Measurements from ENCODE around the gene HELZ. TPM values are rescaled to one million over a fixed set of nuclear protein-coding genes. Genes with fewer than 3 reads are reported as not detected.
"Not testable (repeated sequence)": the region's sequence is repeated elsewhere in the genome, so short reads cannot be mapped to it uniquely, and the experiment has no call there.

Gene HELZ
- total RNA-seq, 4 donors from 2014 or later: 14.7 to 122 (median 45.9) TPM

DNA sequence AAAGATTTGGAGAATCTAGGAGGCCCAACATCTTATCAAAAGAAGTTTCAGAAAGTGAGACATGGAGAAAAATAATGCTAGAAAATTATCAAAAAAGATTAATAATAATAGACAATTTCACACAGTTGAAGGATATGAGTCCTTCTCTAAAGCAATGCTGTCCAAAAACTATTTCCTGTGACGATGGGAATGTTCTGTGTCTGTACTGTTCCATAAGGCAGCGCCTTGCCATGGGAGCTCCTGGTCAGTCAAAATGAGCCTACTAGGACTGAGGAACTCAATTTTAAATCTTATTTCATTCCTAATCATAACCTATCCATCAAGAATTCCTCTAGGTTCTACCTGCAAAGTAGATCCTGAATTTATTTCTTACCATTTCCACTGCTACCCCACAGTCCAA lies 151.6 kb downstream of the HELZ start:
- Histone ChIP-seq H3K27ac (no peak overlapping the region), H3K9me3 (no peaks in the 10 kb centered on the region), H3K27me3 (no peaks in the 10 kb centered on the region), H3K4me3 (no peak overlapping the region), H3K36me3 (no peaks in the 10 kb centered on the region), H3K4me1 (no peaks in the 10 kb centered on the region)
- intact Hi-C loops (cut with DNase I; ENCODE audit: low total_unique reads): no loop called here
- TF ChIP-seq, protein P1, sequence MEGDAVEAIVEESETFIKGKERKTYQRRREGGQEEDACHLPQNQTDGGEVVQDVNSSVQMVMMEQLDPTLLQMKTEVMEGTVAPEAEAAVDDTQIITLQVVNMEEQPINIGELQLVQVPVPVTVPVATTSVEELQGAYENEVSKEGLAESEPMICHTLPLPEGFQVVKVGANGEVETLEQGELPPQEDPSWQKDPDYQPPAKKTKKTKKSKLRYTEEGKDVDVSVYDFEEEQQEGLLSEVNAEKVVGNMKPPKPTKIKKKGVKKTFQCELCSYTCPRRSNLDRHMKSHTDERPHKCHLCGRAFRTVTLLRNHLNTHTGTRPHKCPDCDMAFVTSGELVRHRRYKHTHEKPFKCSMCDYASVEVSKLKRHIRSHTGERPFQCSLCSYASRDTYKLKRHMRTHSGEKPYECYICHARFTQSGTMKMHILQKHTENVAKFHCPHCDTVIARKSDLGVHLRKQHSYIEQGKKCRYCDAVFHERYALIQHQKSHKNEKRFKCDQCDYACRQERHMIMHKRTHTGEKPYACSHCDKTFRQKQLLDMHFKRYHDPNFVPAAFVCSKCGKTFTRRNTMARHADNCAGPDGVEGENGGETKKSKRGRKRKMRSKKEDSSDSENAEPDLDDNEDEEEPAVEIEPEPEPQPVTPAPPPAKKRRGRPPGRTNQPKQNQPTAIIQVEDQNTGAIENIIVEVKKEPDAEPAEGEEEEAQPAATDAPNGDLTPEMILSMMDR (IDR thresholded peaks at IDR 0.05): no peak
- TF ChIP-seq POLR2A (IDR thresholded peaks at IDR 0.05): no peak
- DNase-seq: no peak

DNA sequence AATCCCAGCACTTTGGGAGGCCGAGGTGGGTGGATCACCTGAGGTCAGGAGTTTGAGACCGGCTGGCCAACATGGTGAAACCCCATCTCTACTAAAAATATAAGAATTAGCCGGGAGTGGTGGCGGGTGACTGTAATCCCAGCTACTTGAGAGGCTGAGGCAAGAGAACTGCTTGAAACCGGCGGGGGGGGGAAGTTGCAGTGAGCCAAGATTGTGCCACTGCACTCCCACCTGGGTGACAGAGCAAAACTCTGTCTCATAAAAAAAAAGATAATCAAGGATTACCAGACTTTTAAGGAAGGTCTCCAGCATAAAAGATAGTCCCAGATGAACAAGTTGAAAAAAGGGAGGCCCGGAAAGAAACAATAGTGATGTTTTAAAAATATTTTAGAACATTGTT lies 152.3 kb downstream of the HELZ start:
- H3K4me1 ChIP-seq; DNase-seq; H3K27me3 ChIP-seq; intact Hi-C loops (cut with DNase I; ENCODE audit: low total_unique reads); H3K9me3 ChIP-seq; H3K36me3 ChIP-seq; H3K4me3 ChIP-seq; H3K27ac ChIP-seq: not testable (repeated sequence)

DNA sequence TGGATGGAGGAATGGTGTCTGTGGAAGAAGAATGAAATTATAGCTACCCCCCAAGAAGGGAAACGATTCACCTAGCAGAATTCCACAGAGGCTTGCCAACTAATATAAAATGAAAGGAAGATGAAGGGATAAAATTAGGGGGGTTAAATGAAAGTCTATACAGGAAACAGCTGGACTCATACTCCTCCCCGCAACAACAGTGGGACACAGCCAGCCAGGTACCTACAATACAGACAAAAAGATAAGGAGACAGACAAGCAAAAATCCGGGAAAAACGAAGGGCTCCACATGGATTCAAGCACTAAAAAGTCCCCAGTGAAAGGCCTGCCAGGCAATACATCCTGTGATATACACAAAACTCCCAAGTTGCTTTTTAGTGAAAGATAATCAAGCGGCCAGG lies 152.7 kb downstream of the HELZ start:
- no peak overlapping the region for H3K27ac ChIP-seq
- H3K9me3 ChIP-seq: no peaks in the 10 kb centered on the region
- no peaks in the 10 kb centered on the region for H3K36me3 ChIP-seq
- H3K4me1 ChIP-seq: no peaks in the 10 kb centered on the region
- TF ChIP-seq, protein P1 (IDR thresholded peaks at IDR 0.05): no peak
- TF ChIP-seq POLR2A (IDR thresholded peaks at IDR 0.05): no peak
- H3K4me3 ChIP-seq: no peak overlapping the region
- H3K27me3 ChIP-seq: no peaks in the 10 kb centered on the region
- intact Hi-C loops (cut with DNase I; ENCODE audit: low total_unique reads): no loop called here
- DNase-seq: no peak

DNA sequence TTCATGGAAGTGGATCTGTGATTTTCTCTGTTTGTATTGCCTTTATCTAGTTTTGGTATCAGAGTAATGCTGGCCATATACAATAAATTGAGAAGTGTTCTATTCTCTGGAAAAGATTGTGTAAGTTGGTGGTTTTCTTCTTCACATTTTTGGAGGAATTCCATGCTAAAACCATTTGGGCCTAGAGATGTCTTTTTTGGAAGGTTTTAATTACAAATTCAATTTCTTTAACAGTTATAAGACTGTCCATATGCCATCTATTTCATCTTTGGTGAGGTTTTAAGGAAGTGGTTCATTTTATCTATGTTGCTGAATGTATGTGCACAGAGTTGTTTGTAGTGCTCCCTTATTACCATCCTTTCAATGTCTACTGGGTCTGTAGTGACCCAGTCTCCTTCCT lies 154.7 kb downstream of the HELZ start:
- TF ChIP-seq, protein P1 (IDR thresholded peaks at IDR 0.05): no peak
- TF ChIP-seq POLR2A (IDR thresholded peaks at IDR 0.05): no peak
- Histone ChIP-seq H3K27me3 (no peaks in the 10 kb centered on the region), H3K9me3 (no peaks in the 10 kb centered on the region), H3K27ac (no peak overlapping the region), H3K4me1 (no peaks in the 10 kb centered on the region), H3K4me3 (no peak overlapping the region), H3K36me3 (no peaks in the 10 kb centered on the region)
- intact Hi-C loops (cut with DNase I; ENCODE audit: low total_unique reads): no loop called here
- no peak for DNase-seq

DNA sequence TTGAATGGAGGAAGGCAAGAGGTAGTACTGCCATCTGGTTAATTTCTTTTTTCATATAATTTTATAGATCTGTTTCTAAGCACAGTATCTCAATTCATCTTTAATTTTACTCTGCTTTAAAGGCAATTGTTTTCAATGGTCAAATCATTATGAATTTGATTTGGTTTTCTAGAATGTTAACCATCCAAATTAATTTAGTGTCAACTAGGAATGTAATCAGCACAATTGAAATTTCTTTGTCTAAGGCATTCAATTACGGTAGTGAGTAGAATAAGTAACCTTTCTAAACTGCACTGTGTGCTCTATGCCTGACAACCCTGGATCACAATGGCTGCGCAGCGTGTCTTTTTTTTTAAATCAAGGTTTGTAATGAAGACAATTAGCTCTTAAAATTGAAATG lies 156.4 kb downstream of the HELZ start:
- intact Hi-C loops (cut with DNase I; ENCODE audit: low total_unique reads): no loop called here
- DNase-seq: no peak

More for the DNA sequence above, 156.4 kb downstream of the HELZ start:
- no peaks in the 10 kb centered on the region for H3K9me3 ChIP-seq
- no peaks in the 10 kb centered on the region for H3K4me1 ChIP-seq
- H3K36me3 ChIP-seq: no peaks in the 10 kb centered on the region
- no peak overlapping the region for H3K4me3 ChIP-seq
- H3K27ac ChIP-seq: no peak overlapping the region
- TF ChIP-seq, protein P1 (IDR thresholded peaks at IDR 0.05): no peak
- no peak for TF ChIP-seq POLR2A (IDR thresholded peaks at IDR 0.05)
- H3K27me3 ChIP-seq: no peaks in the 10 kb centered on the region
